WTC11 (cell line): ENCODE data around the gene SLC5A5.

Experiments used
- ATF1 ChIP-seq: sonication (generic); formaldehyde crosslinking; IDR thresholded peaks from 2 replicates; pipeline ENCODE4 v1.8.1; 2023; ENCODE audit warnings: mild to moderate bottlenecking, moderate library complexity, missing genetic modification reagents
- ELF4 ChIP-seq: sonication (generic); formaldehyde crosslinking; IDR thresholded peaks from 2 replicates; pipeline ENCODE4 v1.8.1; 2022; ENCODE audit warnings: low read depth, mild to moderate bottlenecking, moderate library complexity, missing genetic modification reagents
- TCF7 ChIP-seq: sonication (generic); formaldehyde crosslinking; IDR thresholded peaks from 2 replicates; pipeline ENCODE4 v1.8.0; 2022; ENCODE audit warnings: mild to moderate bottlenecking, low read depth, missing genetic modification reagents, moderate library complexity
- ZNF232 ChIP-seq: sonication (generic); formaldehyde crosslinking; IDR thresholded peaks from 2 replicates; pipeline ENCODE4 v1.8.0; 2022; ENCODE audit warnings: mild to moderate bottlenecking, missing genetic modification reagents
- TF ChIP-seq, protein P1 (sequence below): fragments of 200-600 bp; IDR thresholded peaks from 2 replicates; pipeline ENCODE4 v1.8.0; 2022; ENCODE audit warnings: antibody characterized with exemption

DNA sequence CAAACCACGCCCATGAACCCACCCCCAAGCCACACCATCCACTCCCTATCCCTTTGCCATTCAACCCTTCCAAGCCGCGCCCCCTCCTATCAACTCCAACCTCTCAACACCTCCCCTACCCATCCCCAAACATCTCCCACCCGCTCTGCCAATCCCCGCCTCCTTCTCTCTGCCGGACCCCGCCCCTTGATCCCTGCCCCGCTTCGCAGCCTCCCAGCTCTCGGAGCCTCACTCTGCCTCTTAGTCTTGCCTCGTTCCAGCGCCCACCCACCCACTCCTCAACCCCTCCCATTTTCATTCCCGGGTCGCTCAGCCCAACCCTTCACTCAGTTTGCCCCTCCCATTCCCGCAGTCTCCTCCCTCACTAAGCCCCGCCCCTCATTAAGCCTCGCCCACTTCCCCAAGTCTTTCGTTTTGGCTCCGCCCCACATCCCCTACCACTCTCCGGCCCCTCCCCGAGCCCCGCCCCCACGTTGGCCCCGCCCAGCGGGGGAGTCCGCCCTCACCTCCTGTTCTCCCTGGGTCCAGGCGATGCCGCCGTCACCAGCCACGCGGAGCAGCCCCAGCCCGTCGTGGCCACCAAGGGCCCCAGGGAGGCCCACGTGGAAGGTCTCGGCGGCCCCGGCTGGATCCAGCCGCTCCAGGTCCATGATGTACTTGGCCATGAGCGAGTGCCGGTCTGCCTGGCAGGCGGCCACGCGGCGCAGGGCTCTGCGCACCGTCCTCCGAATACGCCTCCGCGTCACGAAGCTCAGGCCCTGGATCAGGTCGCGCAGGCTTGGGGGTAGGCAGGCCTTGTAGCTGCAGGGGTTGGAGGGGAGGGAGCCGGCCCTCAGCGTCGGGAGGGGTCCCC lies 29.7 kb upstream of the SLC5A5 start:
- TF ChIP-seq ZNF232 (CRISPR knock-in tag) = no peak
- TF ChIP-seq, protein P1, sequence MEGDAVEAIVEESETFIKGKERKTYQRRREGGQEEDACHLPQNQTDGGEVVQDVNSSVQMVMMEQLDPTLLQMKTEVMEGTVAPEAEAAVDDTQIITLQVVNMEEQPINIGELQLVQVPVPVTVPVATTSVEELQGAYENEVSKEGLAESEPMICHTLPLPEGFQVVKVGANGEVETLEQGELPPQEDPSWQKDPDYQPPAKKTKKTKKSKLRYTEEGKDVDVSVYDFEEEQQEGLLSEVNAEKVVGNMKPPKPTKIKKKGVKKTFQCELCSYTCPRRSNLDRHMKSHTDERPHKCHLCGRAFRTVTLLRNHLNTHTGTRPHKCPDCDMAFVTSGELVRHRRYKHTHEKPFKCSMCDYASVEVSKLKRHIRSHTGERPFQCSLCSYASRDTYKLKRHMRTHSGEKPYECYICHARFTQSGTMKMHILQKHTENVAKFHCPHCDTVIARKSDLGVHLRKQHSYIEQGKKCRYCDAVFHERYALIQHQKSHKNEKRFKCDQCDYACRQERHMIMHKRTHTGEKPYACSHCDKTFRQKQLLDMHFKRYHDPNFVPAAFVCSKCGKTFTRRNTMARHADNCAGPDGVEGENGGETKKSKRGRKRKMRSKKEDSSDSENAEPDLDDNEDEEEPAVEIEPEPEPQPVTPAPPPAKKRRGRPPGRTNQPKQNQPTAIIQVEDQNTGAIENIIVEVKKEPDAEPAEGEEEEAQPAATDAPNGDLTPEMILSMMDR = no peak
- no peak for TF ChIP-seq ELF4
- TF ChIP-seq ATF1 (CRISPR knock-in tag) = no peak
- TF ChIP-seq TCF7 (CRISPR knock-in tag) = no peak
